GM23338 (cell line): ENCODE measurements around the gene C2orf92. TPM values are rescaled to one million over a fixed set of nuclear protein-coding genes. Genes with fewer than 3 reads are reported as not detected.
A peak's percentile ranks its signal among the peaks of the same experiment; 100 is the strongest.

Experiments used
- ATAC-seq: fragments of 200-7000 bp; cut with Tn5 transposase; 3 replicates; pipeline ENCODE4 v1.9.1; 2020
- DNase-seq: peaks from one replicate; pipeline ENCODE4 v3.0.0-alpha.2; 2015; ENCODE audit warnings: low spot score
- H2AFZ ChIP-seq: fragments of 200-600 bp; sonication (generic); 2 replicates; pipeline ENCODE4 v1.8.0; 2016; ENCODE audit warnings: antibody characterized with exemption, mild to moderate bottlenecking, moderate library complexity
- H3F3A ChIP-seq: fragments of 200-600 bp; sonication (generic); replicated peaks from 2 replicates; pipeline ENCODE4 v1.8.0; 2017; ENCODE audit warnings: antibody characterized with exemption, mixed run types, low read depth
- H3K27ac ChIP-seq: fragments of 200-600 bp; sonication (generic); 2 replicates; pipeline ENCODE4 v1.6.1; 2016; ENCODE audit warnings: low read depth
- H3K27me3 ChIP-seq: fragments of 200-600 bp; sonication (generic); 2 replicates; pipeline ENCODE4 v1.8.0; 2016; ENCODE audit warnings: mild to moderate bottlenecking, mixed run types, moderate library complexity; ENCODE audit not compliant: insufficient read depth
- H3K36me3 ChIP-seq: fragments of 200-600 bp; sonication (generic); 2 replicates; pipeline ENCODE4 v1.8.0; 2016; ENCODE audit warnings: mild to moderate bottlenecking; ENCODE audit not compliant: insufficient read depth
- H3K4me1 ChIP-seq: fragments of 200-600 bp; sonication (generic); 2 replicates; pipeline ENCODE4 v1.8.0; 2016; ENCODE audit warnings: mild to moderate bottlenecking, moderate library complexity; ENCODE audit not compliant: insufficient read depth
- H3K4me2 ChIP-seq: fragments of 200-600 bp; sonication (generic); 2 replicates; pipeline ENCODE4 v1.7.1; 2017; ENCODE audit warnings: mixed run types
- H3K4me3 ChIP-seq: fragments of 200-600 bp; sonication (generic); 2 replicates; pipeline ENCODE4 v1.6.1; 2016; ENCODE audit warnings: mixed run types
- H3K79me2 ChIP-seq: fragments of 200-600 bp; sonication (generic); replicated peaks from 2 replicates; pipeline ENCODE4 v1.8.0; 2017; ENCODE audit warnings: mild to moderate bottlenecking; ENCODE audit not compliant: insufficient read depth
- H3K9me2 ChIP-seq: fragments of 200-600 bp; sonication (generic); 2 replicates; pipeline ENCODE4 v1.8.0; 2017; ENCODE audit not compliant: insufficient read depth
- H4K20me1 ChIP-seq: fragments of 200-600 bp; sonication (generic); replicated peaks from 2 replicates; pipeline ENCODE4 v1.8.0; 2017; ENCODE audit warnings: mild to moderate bottlenecking; ENCODE audit not compliant: insufficient read depth
- H3K27ac Mint-ChIP-seq: 2 replicates; pipeline ENCODE4 v1.8.0; 2020; ENCODE audit warnings: inconsistent platforms, mild to moderate bottlenecking, moderate library complexity, mixed read lengths
- H3K27me3 Mint-ChIP-seq: 3 replicates; pipeline ENCODE4 v1.8.0; 2022; ENCODE audit warnings: low read depth, mild to moderate bottlenecking, moderate library complexity, mixed read lengths, inconsistent platforms; ENCODE audit not compliant: insufficient read depth, poor library complexity
- H3K36me3 Mint-ChIP-seq: 3 replicates; pipeline ENCODE4 v1.8.0; 2021; ENCODE audit warnings: low read depth, mild to moderate bottlenecking, inconsistent platforms, moderate library complexity, mixed read lengths
- H3K4me1 Mint-ChIP-seq: 3 replicates; pipeline ENCODE4 v1.8.0; 2020; ENCODE audit warnings: mild to moderate bottlenecking, inconsistent platforms, mixed read lengths
- H3K4me3 Mint-ChIP-seq: 3 replicates; pipeline ENCODE4 v1.8.0; 2021; ENCODE audit warnings: moderate library complexity, mild to moderate bottlenecking, inconsistent platforms, mixed read lengths
- H3K9me3 Mint-ChIP-seq: 3 replicates; pipeline ENCODE4 v1.8.0; 2020; ENCODE audit warnings: moderate library complexity, mild to moderate bottlenecking, inconsistent platforms, mixed read lengths
- CREB1 ChIP-seq: fragments of 250-450 bp; sonication (Bioruptor Pico); IDR thresholded peaks from 2 replicates; pipeline ENCODE4 v1.5.0; 2020; ENCODE audit warnings: low read depth, mild to moderate bottlenecking, moderate library complexity
- EZH2 ChIP-seq: fragments of 200-600 bp; sonication (generic); IDR thresholded peaks from one replicate; pipeline ENCODE4 v1.8.0; 2017; ENCODE audit warnings: antibody characterized with exemption, mild to moderate bottlenecking, low read depth; ENCODE audit not compliant: unreplicated experiment
- EZH2phosphoT487 ChIP-seq: fragments of 200-600 bp; sonication (generic); IDR thresholded peaks from one replicate; pipeline ENCODE4 v1.8.1; 2018; ENCODE audit warnings: antibody characterized with exemption; ENCODE audit not compliant: unreplicated experiment
- JUNB ChIP-seq: IDR thresholded peaks from one replicate; pipeline ENCODE4 v1.6.1; 2016; ENCODE audit warnings: antibody characterized with exemption; ENCODE audit not compliant: unreplicated experiment
- NANOG ChIP-seq: IDR thresholded peaks from 2 replicates; pipeline ENCODE4 v1.6.1; 2016; ENCODE audit warnings: antibody characterized with exemption, borderline replicate concordance
- POLR2AphosphoS5 ChIP-seq: IDR thresholded peaks from 2 replicates; pipeline ENCODE4 v1.6.1; 2016; ENCODE audit warnings: antibody characterized with exemption, low read depth
- STAT1 ChIP-seq: IDR thresholded peaks from one replicate; pipeline ENCODE4 v1.6.1; 2016; ENCODE audit warnings: antibody characterized with exemption; ENCODE audit not compliant: unreplicated experiment
- ZNF114 ChIP-seq: fragments of 250-450 bp; sonication (Bioruptor Pico); IDR thresholded peaks from 2 replicates; pipeline ENCODE4 v1.5.0; 2020; ENCODE audit warnings: mild to moderate bottlenecking, moderate library complexity
- ZNF331 ChIP-seq: fragments of 250-450 bp; sonication (Bioruptor Pico); IDR thresholded peaks from 2 replicates; pipeline ENCODE4 v1.5.0; 2020; ENCODE audit warnings: low read depth, mild to moderate bottlenecking, moderate library complexity
- polyA plus RNA-seq: library from polyadenylated mRNA; unstranded; fragments of >200 nt; fragmentation: Nextera tagmentation; extraction: Ambion mirVana; gene quantifications from 2 replicates; pipeline ENCODE4 v1.2.1, GENCODE V29; 2016
- total RNA-seq: library from RNA; depleted of rRNA; stranded (reverse); fragments of >200 nt; shearing (Covaris generic); gene quantifications from 2 replicates; pipeline ENCODE4 v1.2.3, GENCODE V29; 2014
- TF ChIP-seq, protein P1 (sequence below): IDR thresholded peaks from 2 replicates; pipeline ENCODE4 v1.6.1; 2016; ENCODE audit warnings: antibody characterized with exemption
- TF ChIP-seq, protein P2 (sequence below), 2 experiments: fragments of 200-600 bp in 1 of 2; sonication (generic) in 1 of 2; conservative IDR thresholded peaks; 2 replicates each; pipeline versions ENCODE4 v1.5.1 to v1.6.1; 2016 to 2017; ENCODE audit warnings: antibody characterized with exemption in 2 of 2, low read depth in 2 of 2, mild to moderate bottlenecking in 2 of 2, moderate library complexity in 1 of 2
- TF ChIP-seq, protein P3 (sequence below): fragments of 250-450 bp; sonication (Bioruptor Pico); IDR thresholded peaks from 2 replicates; pipeline ENCODE4 v1.5.0; 2020; ENCODE audit warnings: mild to moderate bottlenecking, moderate library complexity
- TF ChIP-seq, protein P4 (sequence below): IDR thresholded peaks from one replicate; pipeline ENCODE4 v1.6.1; 2018; ENCODE audit warnings: antibody characterized with exemption; ENCODE audit not compliant: unreplicated experiment

Gene C2orf92
- total and polyA plus RNA-seq, 2 experiments from 2014 or later, result 1.7 to 2.6 TPM

DNA sequence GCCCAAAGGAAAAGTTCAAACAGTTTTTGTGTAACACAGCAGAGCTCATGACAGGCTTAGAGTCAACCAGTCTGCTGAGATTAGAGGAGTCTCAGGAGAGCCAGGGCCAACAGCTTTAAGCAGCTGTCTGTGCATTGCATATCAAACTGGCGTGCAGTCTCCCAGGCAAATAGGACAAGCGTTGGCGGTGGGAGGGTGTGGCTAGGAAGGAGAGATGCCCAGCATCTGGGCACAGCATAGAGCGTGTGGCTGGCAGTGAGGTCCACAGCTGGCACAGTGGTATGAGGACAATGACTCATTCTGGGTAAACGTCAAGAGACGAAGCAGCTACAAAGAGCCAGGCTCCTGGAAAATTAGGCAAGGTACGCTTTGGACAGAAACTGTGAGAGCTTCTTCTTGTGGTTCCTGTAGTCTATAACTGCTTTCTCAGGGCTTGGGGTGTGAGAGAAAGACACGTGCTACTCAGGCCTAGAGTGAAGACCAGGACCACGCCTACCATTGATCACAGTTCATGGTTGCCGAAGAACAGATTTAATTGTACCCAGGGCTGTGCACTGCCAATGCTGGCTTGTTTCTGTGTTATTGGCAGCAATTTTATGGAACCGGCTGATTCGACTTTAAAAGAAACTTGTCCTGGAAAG lies 58.7 kb downstream of the C2orf92 start:
- Mint-ChIP-seq H3K9me3 (peaks cover 5% of the 10 kb centered on the region; the same call in 1 of the 3 replicates), H3K27me3 (peaks cover 6% of the 10 kb centered on the region), H3K36me3 (no peaks in the 10 kb centered on the region; the same call in 2 of the 3 replicates), H3K4me1 (no peaks in the 10 kb centered on the region; the same call in 2 of the 3 replicates), H3K27ac (no peak overlapping the region), H3K4me3 (no peak overlapping the region)
- peak overlapping the region; percentile 14; the same call in 1 of the 2 replicates for H2AFZ ChIP-seq
- no peaks in the 10 kb centered on the region for H3K4me1 ChIP-seq
- H3K27ac ChIP-seq, result no peak overlapping the region
- no peaks in the 10 kb centered on the region for H4K20me1 ChIP-seq
- H3K4me2 ChIP-seq, result no peak overlapping the region
- no peak overlapping the region for H3K4me3 ChIP-seq
- ATAC-seq, result no peak
- no peaks in the 10 kb centered on the region for H3K9me2 ChIP-seq
- H3K79me2 ChIP-seq, result no peaks in the 10 kb centered on the region
- no peaks in the 10 kb centered on the region for H3K36me3 ChIP-seq
- TF ChIP-seq STAT1 (no peak), NANOG (no peak), EZH2 (no peak), POLR2AphosphoS5 (no peak), ZNF331 (CRISPR knock-in tag) (no peak), EZH2phosphoT487 (no peak), JUNB (no peak), CREB1 (no peak), ZNF114 (no peak)
- TF ChIP-seq, protein P1, sequence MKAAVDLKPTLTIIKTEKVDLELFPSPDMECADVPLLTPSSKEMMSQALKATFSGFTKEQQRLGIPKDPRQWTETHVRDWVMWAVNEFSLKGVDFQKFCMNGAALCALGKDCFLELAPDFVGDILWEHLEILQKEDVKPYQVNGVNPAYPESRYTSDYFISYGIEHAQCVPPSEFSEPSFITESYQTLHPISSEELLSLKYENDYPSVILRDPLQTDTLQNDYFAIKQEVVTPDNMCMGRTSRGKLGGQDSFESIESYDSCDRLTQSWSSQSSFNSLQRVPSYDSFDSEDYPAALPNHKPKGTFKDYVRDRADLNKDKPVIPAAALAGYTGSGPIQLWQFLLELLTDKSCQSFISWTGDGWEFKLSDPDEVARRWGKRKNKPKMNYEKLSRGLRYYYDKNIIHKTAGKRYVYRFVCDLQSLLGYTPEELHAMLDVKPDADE, result no peak
- TF ChIP-seq, protein P2, sequence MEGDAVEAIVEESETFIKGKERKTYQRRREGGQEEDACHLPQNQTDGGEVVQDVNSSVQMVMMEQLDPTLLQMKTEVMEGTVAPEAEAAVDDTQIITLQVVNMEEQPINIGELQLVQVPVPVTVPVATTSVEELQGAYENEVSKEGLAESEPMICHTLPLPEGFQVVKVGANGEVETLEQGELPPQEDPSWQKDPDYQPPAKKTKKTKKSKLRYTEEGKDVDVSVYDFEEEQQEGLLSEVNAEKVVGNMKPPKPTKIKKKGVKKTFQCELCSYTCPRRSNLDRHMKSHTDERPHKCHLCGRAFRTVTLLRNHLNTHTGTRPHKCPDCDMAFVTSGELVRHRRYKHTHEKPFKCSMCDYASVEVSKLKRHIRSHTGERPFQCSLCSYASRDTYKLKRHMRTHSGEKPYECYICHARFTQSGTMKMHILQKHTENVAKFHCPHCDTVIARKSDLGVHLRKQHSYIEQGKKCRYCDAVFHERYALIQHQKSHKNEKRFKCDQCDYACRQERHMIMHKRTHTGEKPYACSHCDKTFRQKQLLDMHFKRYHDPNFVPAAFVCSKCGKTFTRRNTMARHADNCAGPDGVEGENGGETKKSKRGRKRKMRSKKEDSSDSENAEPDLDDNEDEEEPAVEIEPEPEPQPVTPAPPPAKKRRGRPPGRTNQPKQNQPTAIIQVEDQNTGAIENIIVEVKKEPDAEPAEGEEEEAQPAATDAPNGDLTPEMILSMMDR (conservative IDR thresholded peaks at IDR 0.05; ENCODE audit: low read depth in 2 of 2), result no peak
- TF ChIP-seq, protein P3, sequence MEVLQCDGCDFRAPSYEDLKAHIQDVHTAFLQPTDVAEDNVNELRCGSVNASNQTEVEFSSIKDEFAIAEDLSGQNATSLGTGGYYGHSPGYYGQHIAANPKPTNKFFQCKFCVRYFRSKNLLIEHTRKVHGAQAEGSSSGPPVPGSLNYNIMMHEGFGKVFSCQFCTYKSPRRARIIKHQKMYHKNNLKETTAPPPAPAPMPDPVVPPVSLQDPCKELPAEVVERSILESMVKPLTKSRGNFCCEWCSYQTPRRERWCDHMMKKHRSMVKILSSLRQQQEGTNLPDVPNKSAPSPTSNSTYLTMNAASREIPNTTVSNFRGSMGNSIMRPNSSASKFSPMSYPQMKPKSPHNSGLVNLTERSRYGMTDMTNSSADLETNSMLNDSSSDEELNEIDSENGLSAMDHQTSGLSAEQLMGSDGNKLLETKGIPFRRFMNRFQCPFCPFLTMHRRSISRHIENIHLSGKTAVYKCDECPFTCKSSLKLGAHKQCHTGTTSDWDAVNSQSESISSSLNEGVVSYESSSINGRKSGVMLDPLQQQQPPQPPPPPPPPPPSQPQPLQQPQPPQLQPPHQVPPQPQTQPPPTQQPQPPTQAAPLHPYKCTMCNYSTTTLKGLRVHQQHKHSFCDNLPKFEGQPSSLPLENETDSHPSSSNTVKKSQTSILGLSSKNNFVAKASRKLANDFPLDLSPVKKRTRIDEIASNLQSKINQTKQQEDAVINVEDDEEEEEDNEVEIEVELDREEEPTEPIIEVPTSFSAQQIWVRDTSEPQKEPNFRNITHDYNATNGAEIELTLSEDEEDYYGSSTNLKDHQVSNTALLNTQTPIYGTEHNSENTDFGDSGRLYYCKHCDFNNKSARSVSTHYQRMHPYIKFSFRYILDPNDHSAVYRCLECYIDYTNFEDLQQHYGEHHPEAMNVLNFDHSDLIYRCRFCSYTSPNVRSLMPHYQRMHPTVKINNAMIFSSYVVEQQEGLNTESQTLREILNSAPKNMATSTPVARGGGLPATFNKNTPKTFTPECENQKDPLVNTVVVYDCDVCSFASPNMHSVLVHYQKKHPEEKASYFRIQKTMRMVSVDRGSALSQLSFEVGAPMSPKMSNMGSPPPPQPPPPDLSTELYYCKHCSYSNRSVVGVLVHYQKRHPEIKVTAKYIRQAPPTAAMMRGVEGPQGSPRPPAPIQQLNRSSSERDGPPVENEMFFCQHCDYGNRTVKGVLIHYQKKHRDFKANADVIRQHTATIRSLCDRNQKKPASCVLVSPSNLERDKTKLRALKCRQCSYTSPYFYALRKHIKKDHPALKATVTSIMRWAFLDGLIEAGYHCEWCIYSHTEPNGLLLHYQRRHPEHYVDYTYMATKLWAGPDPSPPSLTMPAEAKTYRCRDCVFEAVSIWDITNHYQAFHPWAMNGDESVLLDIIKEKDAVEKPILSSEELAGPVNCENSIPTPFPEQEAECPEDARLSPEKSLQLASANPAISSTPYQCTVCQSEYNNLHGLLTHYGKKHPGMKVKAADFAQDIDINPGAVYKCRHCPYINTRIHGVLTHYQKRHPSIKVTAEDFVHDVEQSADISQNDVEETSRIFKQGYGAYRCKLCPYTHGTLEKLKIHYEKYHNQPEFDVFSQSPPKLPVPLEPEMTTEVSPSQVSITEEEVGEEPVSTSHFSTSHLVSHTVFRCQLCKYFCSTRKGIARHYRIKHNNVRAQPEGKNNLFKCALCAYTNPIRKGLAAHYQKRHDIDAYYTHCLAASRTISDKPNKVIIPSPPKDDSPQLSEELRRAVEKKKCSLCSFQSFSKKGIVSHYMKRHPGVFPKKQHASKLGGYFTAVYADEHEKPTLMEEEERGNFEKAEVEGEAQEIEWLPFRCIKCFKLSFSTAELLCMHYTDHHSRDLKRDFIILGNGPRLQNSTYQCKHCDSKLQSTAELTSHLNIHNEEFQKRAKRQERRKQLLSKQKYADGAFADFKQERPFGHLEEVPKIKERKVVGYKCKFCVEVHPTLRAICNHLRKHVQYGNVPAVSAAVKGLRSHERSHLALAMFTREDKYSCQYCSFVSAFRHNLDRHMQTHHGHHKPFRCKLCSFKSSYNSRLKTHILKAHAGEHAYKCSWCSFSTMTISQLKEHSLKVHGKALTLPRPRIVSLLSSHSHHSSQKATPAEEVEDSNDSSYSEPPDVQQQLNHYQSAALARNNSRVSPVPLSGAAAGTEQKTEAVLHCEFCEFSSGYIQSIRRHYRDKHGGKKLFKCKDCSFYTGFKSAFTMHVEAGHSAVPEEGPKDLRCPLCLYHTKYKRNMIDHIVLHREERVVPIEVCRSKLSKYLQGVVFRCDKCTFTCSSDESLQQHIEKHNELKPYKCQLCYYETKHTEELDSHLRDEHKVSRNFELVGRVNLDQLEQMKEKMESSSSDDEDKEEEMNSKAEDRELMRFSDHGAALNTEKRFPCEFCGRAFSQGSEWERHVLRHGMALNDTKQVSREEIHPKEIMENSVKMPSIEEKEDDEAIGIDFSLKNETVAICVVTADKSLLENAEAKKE (CRISPR knock-in tag), result no peak
- TF ChIP-seq, protein P4, sequence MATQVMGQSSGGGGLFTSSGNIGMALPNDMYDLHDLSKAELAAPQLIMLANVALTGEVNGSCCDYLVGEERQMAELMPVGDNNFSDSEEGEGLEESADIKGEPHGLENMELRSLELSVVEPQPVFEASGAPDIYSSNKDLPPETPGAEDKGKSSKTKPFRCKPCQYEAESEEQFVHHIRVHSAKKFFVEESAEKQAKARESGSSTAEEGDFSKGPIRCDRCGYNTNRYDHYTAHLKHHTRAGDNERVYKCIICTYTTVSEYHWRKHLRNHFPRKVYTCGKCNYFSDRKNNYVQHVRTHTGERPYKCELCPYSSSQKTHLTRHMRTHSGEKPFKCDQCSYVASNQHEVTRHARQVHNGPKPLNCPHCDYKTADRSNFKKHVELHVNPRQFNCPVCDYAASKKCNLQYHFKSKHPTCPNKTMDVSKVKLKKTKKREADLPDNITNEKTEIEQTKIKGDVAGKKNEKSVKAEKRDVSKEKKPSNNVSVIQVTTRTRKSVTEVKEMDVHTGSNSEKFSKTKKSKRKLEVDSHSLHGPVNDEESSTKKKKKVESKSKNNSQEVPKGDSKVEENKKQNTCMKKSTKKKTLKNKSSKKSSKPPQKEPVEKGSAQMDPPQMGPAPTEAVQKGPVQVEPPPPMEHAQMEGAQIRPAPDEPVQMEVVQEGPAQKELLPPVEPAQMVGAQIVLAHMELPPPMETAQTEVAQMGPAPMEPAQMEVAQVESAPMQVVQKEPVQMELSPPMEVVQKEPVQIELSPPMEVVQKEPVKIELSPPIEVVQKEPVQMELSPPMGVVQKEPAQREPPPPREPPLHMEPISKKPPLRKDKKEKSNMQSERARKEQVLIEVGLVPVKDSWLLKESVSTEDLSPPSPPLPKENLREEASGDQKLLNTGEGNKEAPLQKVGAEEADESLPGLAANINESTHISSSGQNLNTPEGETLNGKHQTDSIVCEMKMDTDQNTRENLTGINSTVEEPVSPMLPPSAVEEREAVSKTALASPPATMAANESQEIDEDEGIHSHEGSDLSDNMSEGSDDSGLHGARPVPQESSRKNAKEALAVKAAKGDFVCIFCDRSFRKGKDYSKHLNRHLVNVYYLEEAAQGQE, result no peak
- H3F3A ChIP-seq, result no peaks in the 10 kb centered on the region
- DNase-seq, result no peak
- no peaks in the 10 kb centered on the region for H3K27me3 ChIP-seq
